HFFc6 (cell line): ENCODE data around the gene NEK6. TPM values are rescaled to one million over a fixed set of nuclear protein-coding genes. Genes with fewer than 3 reads are reported as not detected.

Experiments
- DNase-seq: peaks from one replicate; pipeline ENCODE4 v3.0.0-alpha.2; 2018
- H3K27ac Mint-ChIP-seq: 2 replicates; pipeline ENCODE4 v1.8.0; 2020; ENCODE audit warnings: mild to moderate bottlenecking, mixed read lengths
- H3K27me3 Mint-ChIP-seq: 2 replicates; pipeline ENCODE4 v1.8.0; 2021; ENCODE audit warnings: mild to moderate bottlenecking, moderate library complexity, mixed read lengths; ENCODE audit not compliant: insufficient read depth
- H3K36me3 Mint-ChIP-seq: 2 replicates; pipeline ENCODE4 v1.8.0; 2021; ENCODE audit warnings: low read depth, mixed read lengths
- H3K4me1 Mint-ChIP-seq: 2 replicates; pipeline ENCODE4 v1.8.0; 2020; ENCODE audit warnings: low read depth, mixed read lengths
- H3K4me3 Mint-ChIP-seq: 2 replicates; pipeline ENCODE4 v1.8.0; 2020; ENCODE audit warnings: mild to moderate bottlenecking, moderate library complexity, mixed read lengths
- H3K9me3 Mint-ChIP-seq: 2 replicates; pipeline ENCODE4 v1.8.0; 2020; ENCODE audit warnings: mild to moderate bottlenecking, mixed read lengths
- total RNA-seq, 6 experiments: library from RNA; stranded (reverse); fragmentation: NEBNext Ultra II Directional; extraction: Animal tissue kit (Norgen Biotek cat#: 25700); gene quantifications; 2 replicates in 1 of 6; 3 replicates in 5 of 6; pipeline ENCODE4 v1.2.3, GENCODE V29; 2021
- TF ChIP-seq, protein P1 (sequence below): fragments of 200-600 bp; sonication (generic); IDR thresholded peaks from 2 replicates; pipeline ENCODE4 v1.5.0; 2021; ENCODE audit warnings: antibody characterized with exemption, mild to moderate bottlenecking

Gene NEK6
- total RNA-seq, 6 experiments from 2014 or later = 66.5 to 81.1 (median 71.4) TPM

DNA sequence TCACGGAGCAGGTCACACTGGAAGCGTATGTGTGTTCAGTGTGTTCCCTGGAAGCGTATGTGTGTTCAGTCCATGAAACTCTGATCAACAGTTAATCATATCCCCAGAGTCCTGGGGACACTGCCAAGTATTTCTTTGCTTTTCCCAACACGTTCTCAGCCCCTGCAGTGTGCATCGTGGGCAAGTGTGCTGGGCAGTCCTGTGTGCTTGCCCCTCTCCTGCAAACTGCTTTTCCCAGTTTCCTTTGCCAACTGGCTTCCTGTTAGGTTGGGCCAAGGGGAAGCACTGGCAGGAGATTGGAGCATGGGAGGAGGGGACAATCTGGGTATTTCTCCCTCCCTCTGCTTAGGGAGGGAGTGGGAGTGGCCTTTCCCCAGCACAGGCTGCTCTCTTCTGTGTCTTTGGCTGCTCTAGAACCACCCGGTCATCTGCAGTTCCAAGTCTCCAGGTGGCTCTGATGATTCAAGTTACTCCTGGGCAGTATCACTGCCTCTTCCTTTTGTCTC, 36.8 kb upstream of the NEK6 start:
- Mint-ChIP-seq H3K4me1 (peaks cover 29% of the 10 kb centered on the region), H3K36me3 (no peaks in the 10 kb centered on the region), H3K27me3 (peaks cover 27% of the 10 kb centered on the region), H3K9me3 (no peaks in the 10 kb centered on the region), H3K4me3 (no peak overlapping the region), H3K27ac (no peak overlapping the region)
- DNase-seq = no peak
- TF ChIP-seq, protein P1, sequence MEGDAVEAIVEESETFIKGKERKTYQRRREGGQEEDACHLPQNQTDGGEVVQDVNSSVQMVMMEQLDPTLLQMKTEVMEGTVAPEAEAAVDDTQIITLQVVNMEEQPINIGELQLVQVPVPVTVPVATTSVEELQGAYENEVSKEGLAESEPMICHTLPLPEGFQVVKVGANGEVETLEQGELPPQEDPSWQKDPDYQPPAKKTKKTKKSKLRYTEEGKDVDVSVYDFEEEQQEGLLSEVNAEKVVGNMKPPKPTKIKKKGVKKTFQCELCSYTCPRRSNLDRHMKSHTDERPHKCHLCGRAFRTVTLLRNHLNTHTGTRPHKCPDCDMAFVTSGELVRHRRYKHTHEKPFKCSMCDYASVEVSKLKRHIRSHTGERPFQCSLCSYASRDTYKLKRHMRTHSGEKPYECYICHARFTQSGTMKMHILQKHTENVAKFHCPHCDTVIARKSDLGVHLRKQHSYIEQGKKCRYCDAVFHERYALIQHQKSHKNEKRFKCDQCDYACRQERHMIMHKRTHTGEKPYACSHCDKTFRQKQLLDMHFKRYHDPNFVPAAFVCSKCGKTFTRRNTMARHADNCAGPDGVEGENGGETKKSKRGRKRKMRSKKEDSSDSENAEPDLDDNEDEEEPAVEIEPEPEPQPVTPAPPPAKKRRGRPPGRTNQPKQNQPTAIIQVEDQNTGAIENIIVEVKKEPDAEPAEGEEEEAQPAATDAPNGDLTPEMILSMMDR = no peak

DNA sequence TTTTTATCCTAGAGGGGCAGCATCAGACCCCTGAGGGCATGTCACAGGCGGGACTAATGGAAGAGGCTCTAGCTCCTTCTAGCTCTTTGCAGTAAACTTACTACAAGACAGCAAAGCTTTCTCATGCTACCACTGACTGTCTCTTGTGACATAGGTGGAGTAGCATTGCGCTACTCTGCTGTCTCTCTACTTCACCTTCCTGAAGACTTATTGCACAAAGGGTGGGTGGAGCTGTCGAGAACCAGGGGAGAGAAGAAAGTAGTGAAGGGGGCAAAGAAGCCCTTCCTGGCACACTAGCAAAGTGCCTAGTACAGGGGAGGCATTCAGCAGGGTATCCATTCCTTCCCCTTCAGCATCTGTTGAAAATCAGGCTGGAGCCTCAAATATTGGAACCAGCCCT, 36.1 kb upstream of the NEK6 start:
- Mint-ChIP-seq H3K4me3 (no peak overlapping the region), H3K36me3 (no peaks in the 10 kb centered on the region), H3K4me1 (peaks cover 29% of the 10 kb centered on the region), H3K27me3 (peaks cover 28% of the 10 kb centered on the region), H3K27ac (no peak overlapping the region), H3K9me3 (no peaks in the 10 kb centered on the region)
- no peak for DNase-seq
- TF ChIP-seq, protein P1 = no peak

DNA sequence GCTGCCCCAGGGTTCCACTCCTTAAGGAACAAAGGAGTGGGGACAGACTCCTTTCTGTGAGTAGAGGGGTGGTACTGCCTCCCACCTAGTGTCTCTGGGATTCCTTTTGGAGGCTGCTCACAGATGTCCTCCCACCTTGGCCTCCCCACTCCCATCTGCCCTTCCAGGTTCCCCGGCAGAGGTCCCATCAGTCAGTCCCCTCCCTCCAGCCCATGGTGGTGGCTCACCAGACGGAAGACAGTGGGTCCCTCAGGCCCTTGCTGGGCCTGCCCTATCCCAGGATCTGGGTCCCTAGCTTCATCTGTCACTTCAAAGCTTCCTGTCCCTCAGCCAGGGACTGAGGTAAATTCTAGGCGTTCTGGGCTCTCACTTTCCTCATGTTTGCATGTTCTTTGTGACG, 35.6 kb upstream of the NEK6 start:
- peaks cover 26% of the 10 kb centered on the region for H3K4me1 Mint-ChIP-seq
- no peak for DNase-seq
- TF ChIP-seq, protein P1 = no peak
- no peak overlapping the region for H3K4me3 Mint-ChIP-seq
- H3K27me3 Mint-ChIP-seq = peaks cover 28% of the 10 kb centered on the region
- no peaks in the 10 kb centered on the region for H3K9me3 Mint-ChIP-seq
- no peaks in the 10 kb centered on the region for H3K36me3 Mint-ChIP-seq
- no peak overlapping the region for H3K27ac Mint-ChIP-seq

DNA sequence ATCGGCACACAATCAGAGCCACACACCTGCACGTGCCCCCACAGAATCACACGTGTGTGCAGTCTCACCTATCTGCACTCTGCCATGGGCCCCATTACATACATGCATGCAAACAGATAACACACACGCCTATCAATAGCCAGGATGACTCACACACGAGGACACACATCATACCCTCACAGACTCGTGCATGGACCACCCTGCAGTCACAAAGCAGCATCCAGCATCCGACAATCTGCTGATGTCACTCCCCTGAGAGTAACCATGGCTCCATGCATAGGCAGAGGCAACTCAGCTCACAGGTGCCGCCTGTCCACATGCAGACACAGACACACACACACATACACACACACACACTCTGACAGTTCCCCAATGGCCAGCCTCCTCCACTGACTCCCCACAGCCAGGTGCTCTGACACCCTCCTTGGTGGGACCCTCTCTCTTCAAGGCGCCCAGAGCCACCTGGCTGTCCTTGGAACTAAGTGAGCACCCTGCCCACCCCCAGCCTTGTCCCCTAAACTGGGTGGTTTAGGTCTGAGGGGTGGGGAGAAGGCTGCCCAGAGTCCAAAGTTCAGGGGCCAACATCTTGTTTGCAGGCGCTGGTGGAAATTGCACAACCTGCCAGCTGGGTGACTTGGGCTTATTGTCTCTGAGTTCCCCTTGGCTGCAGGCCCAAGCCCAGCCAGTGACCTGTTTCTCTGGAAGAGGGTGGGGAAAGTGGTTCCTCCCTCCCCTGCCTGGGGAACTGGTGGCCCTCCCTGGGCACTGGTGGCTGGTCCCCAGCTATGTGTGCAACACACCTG, 34.6 kb upstream of the NEK6 start:
- Mint-ChIP-seq H3K4me1 (peaks cover 23% of the 10 kb centered on the region), H3K27me3 (peaks cover 31% of the 10 kb centered on the region), H3K36me3 (no peaks in the 10 kb centered on the region), H3K9me3 (no peaks in the 10 kb centered on the region), H3K4me3 (no peak overlapping the region), H3K27ac (no peak overlapping the region)
- TF ChIP-seq, protein P1 = no peak
- DNase-seq = no peak

DNA sequence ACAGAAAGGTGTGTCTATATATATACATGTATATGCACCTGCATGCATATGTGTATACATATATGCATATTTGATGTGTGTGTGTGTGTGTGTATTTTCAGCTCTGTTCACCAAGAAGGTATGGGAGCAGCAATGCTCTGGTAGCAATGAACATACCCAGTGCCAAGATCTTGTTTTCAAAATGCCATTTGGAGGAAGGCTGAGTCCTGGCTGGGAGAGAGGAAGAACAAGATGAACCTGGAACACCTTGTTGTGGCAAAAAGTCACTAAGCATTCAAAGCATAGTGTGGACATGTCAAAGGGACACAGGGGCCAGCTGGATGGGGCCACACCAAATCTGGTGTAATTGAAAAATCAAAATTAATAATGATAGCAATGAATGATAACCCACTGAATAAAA, 31.8 kb upstream of the NEK6 start:
- H3K36me3 Mint-ChIP-seq = no peaks in the 10 kb centered on the region
- H3K9me3 Mint-ChIP-seq = no peaks in the 10 kb centered on the region
- no peak overlapping the region for H3K4me3 Mint-ChIP-seq
- no peak overlapping the region for H3K27ac Mint-ChIP-seq
- H3K4me1 Mint-ChIP-seq = peaks cover 8% of the 10 kb centered on the region
- no peak for DNase-seq
- TF ChIP-seq, protein P1 = no peak
- H3K27me3 Mint-ChIP-seq = peaks cover 28% of the 10 kb centered on the region
